CD14-positive monocyte (primary cell): ENCODE data around the gene CDT1. TPM values are rescaled to one million over a fixed set of nuclear protein-coding genes. Genes with fewer than 3 reads are reported as not detected.

Experiments used
- DNase-seq, 3 donors: peaks; one replicate each; pipeline ENCODE4 v3.0.0-alpha.2; 2011 to 2022
- H2AFZ ChIP-seq: 2 replicates; pipeline ENCODE4 v1.6.0; 2012; ENCODE audit warnings: mild to moderate bottlenecking, low read depth, low read length, inconsistent platforms; ENCODE audit not compliant: insufficient read depth, poor library complexity, severe bottlenecking
- H3K27ac ChIP-seq, 2 donors: 1 replicate in 1 of 2; 2 replicates in 1 of 2; pipeline ENCODE4 v1.5.1; 2012 to 2013; ENCODE audit warnings: low read length in 2 of 2, control low read depth in 1 of 2, inconsistent platforms in 1 of 2, low read depth in 1 of 2, mild to moderate bottlenecking in 1 of 2
- H3K27me3 ChIP-seq, 2 donors: one replicate each; pipeline versions ENCODE4 v1.6.0 to v1.6.1; 2011 to 2013; ENCODE audit warnings: low read length in 2 of 2; ENCODE audit not compliant: control insufficient read depth in 2 of 2, insufficient read depth in 2 of 2
- H3K36me3 ChIP-seq, 2 donors: replicated peaks in 1 of 2; 1 replicate in 1 of 2; 2 replicates in 1 of 2; pipeline versions ENCODE4 v1.5.1 to v1.6.1; 2012 to 2013; ENCODE audit warnings: low read length in 2 of 2, control low read depth in 1 of 2, inconsistent platforms in 1 of 2, mild to moderate bottlenecking in 1 of 2; ENCODE audit not compliant: insufficient read depth in 2 of 2, control insufficient read depth in 1 of 2
- H3K4me1 ChIP-seq, 2 donors: 1 replicate in 1 of 2; 2 replicates in 1 of 2; pipeline versions ENCODE4 v1.5.1 to v1.6.1; 2012 to 2013; ENCODE audit warnings: low read length in 2 of 2, control low read depth in 1 of 2, inconsistent platforms in 1 of 2, mild to moderate bottlenecking in 1 of 2, moderate library complexity in 1 of 2; ENCODE audit not compliant: insufficient read depth in 2 of 2, control insufficient read depth in 1 of 2
- H3K4me2 ChIP-seq: replicated peaks from 2 replicates; pipeline ENCODE3; 2012; ENCODE audit warnings: low read length, moderate library complexity, mild to moderate bottlenecking; ENCODE audit not compliant: poor library complexity, severe bottlenecking; ENCODE audit errors: extremely low read depth
- H3K4me3 ChIP-seq, 3 experiments: fragments of 200-600 bp in 1 of 3; sonication (generic) in 1 of 3; replicated peaks in 1 of 3; 1 replicate in 2 of 3; 2 replicates in 1 of 3; pipeline ENCODE4 v1.5.1; 2011 to 2013; ENCODE audit warnings: low read length in 3 of 3, mild to moderate bottlenecking in 3 of 3, control low read depth in 2 of 3, low read depth in 2 of 3, inconsistent platforms in 1 of 3, moderate library complexity in 1 of 3
- H3K79me2 ChIP-seq: 2 replicates; pipeline ENCODE4 v1.6.0; 2012; ENCODE audit warnings: mild to moderate bottlenecking, control low read depth, inconsistent platforms, low read length, moderate library complexity; ENCODE audit not compliant: insufficient read depth
- H3K9ac ChIP-seq: 2 replicates; pipeline ENCODE4 v1.6.0; 2017; ENCODE audit warnings: low read length, mild to moderate bottlenecking; ENCODE audit not compliant: insufficient read depth, poor library complexity, severe bottlenecking
- H3K9me3 ChIP-seq, 2 donors: replicated peaks in 1 of 2; 1 replicate in 1 of 2; 2 replicates in 1 of 2; pipeline versions ENCODE4 v1.5.1 to v1.6.1; 2012 to 2013; ENCODE audit warnings: low read length in 2 of 2, control low read depth in 1 of 2; ENCODE audit not compliant: control insufficient read depth in 1 of 2, insufficient read depth in 1 of 2
- H4K20me1 ChIP-seq: 2 replicates; pipeline ENCODE4 v1.6.0; 2012; ENCODE audit warnings: mild to moderate bottlenecking, low read length, control low read depth, moderate library complexity; ENCODE audit not compliant: insufficient read depth
- H3K27ac Mint-ChIP-seq, 7 donors: one replicate each; pipeline ENCODE4 v1.8.0; 2020; ENCODE audit warnings: mild to moderate bottlenecking in 7 of 7, mixed read lengths in 7 of 7, moderate library complexity in 6 of 7, inconsistent platforms in 2 of 7
- H3K27me3 Mint-ChIP-seq, 3 donors: one replicate each; pipeline ENCODE4 v1.8.0; 2021 to 2022; ENCODE audit warnings: low read depth in 3 of 3, mild to moderate bottlenecking in 3 of 3, mixed read lengths in 3 of 3, moderate library complexity in 3 of 3, inconsistent platforms in 1 of 3
- H3K36me3 Mint-ChIP-seq, 2 donors: one replicate each; pipeline ENCODE4 v1.8.0; 2020; ENCODE audit warnings: mixed read lengths in 2 of 2, inconsistent platforms in 1 of 2, mild to moderate bottlenecking in 1 of 2
- H3K4me1 Mint-ChIP-seq: one replicate; pipeline ENCODE4 v1.8.0; 2020; ENCODE audit warnings: mild to moderate bottlenecking, mixed read lengths
- H3K4me3 Mint-ChIP-seq, 2 donors: one replicate each; pipeline ENCODE4 v1.8.0; 2020; ENCODE audit warnings: mild to moderate bottlenecking in 2 of 2, mixed read lengths in 2 of 2, moderate library complexity in 1 of 2
- H3K9me3 Mint-ChIP-seq, 7 donors: one replicate each; pipeline ENCODE4 v1.8.0; 2020 to 2022; ENCODE audit warnings: mixed read lengths in 7 of 7, mild to moderate bottlenecking in 6 of 7, moderate library complexity in 6 of 7, inconsistent platforms in 2 of 7
- CTCF ChIP-seq: fragments of 200-600 bp; IDR thresholded peaks from one replicate; pipeline ENCODE4 v1.8.0; 2022; ENCODE audit warnings: antibody characterized with exemption, mild to moderate bottlenecking
- whole genome bisulfite sequencing: methylation state at CpG from one replicate; pipeline ENCODE4 v1.1.5; 2013; ENCODE audit warnings: missing lambda C conversion rate; ENCODE audit not compliant: insufficient coverage; 5-methylcytosine and 5-hydroxymethylcytosine counted together
- intact Hi-C, 2 donors: fragments of 100-400 bp; cut with micrococcal nuclease; formaldehyde crosslinking; loops; one replicate each; pipeline versions ENCODE4 v1.15.0 to v1.15.1; 2023
- polyA plus RNA-seq, 3 donors: library from polyadenylated mRNA; depleted of rRNA in 1 of 3; unstranded in 2 of 3; stranded (reverse) in 1 of 3; fragments of 300-500 nt in 2 of 3; fragments of >200 nt in 1 of 3; fragmentation: Illumina TruSeq in 2 of 3; gene quantifications; 1 replicate in 2 of 3; 2 replicates in 1 of 3; pipeline ENCODE4 v1.2.3, GENCODE V29; 2012 to 2021

The CDT1 gene
- polyA plus RNA-seq, 3 donors, result 0.07 to 0.24 (median 0.16) TPM

- Histone ChIP-seq H3K9ac (no peak overlapping the region), H3K36me3 (peaks cover 21 to 36% of the 10 kb centered on the region in 2 donors), H3K27me3 (no peaks in the 10 kb centered on the region), H2AFZ (no peak overlapping the region), H3K4me2 (no peak overlapping the region), H3K9me3 (no peaks in the 10 kb centered on the region), H3K4me1 (peaks cover 0 to 17% of the 10 kb centered on the region in 2 donors), H3K4me3 (no peak overlapping the region), H3K27ac (peak overlapping the region in 1 of 2 donors; percentile 20), H4K20me1 (peaks cover 100% of the 10 kb centered on the region), H3K79me2 (peaks cover 100% of the 10 kb centered on the region)
- H3K36me3 Mint-ChIP-seq, result peaks cover 15 to 37% of the 10 kb centered on the region in 2 donors
- H3K4me3 Mint-ChIP-seq, result no peak overlapping the region
- H3K4me1 Mint-ChIP-seq, result peaks cover 29% of the 10 kb centered on the region
- intact Hi-C loops, result no loop called here
- WGBS, result 93% methylated on average over 24 of the region's 24 CpGs
- H3K27me3 Mint-ChIP-seq, result no peaks in the 10 kb centered on the region
- H3K27ac Mint-ChIP-seq, result peak overlapping the region in 1 of 7 donors; percentile 26
- no peak for TF ChIP-seq CTCF
- peaks cover 0 to 1% (median 0%) of the 10 kb centered on the region in 7 donors for H3K9me3 Mint-ChIP-seq
- DNase-seq, result no peak
Observed at GRCh38 chr16:88760424-88761142, 43.0 kb upstream of the CDT1 start.

- Histone ChIP-seq H3K27ac (peak overlapping the region in 1 of 2 donors; percentile 20), H4K20me1 (peaks cover 100% of the 10 kb centered on the region), H2AFZ (no peak overlapping the region), H3K4me3 (no peak overlapping the region), H3K27me3 (no peaks in the 10 kb centered on the region), H3K9ac (no peak overlapping the region), H3K4me2 (no peak overlapping the region), H3K79me2 (peaks cover 100% of the 10 kb centered on the region), H3K36me3 (peaks cover 22 to 36% of the 10 kb centered on the region in 2 donors), H3K9me3 (no peaks in the 10 kb centered on the region), H3K4me1 (peaks cover 0 to 17% of the 10 kb centered on the region in 2 donors)
- H3K27ac Mint-ChIP-seq, result peak overlapping the region in 1 of 7 donors; percentile 1
- intact Hi-C loops, result no loop called here
- 98% methylated on average over 11 of the region's 11 CpGs for WGBS
- peaks cover 0 to 1% (median 0%) of the 10 kb centered on the region in 7 donors for H3K9me3 Mint-ChIP-seq
- peaks cover 29% of the 10 kb centered on the region for H3K4me1 Mint-ChIP-seq
- no peak for DNase-seq
- peaks cover 19 to 42% of the 10 kb centered on the region in 2 donors for H3K36me3 Mint-ChIP-seq
- H3K27me3 Mint-ChIP-seq, result no peaks in the 10 kb centered on the region
- H3K4me3 Mint-ChIP-seq, result no peak overlapping the region
- no peak for TF ChIP-seq CTCF
Observed at GRCh38 chr16:88761143-88761534, 42.5 kb upstream of the CDT1 start.
